ENCODE data around the gene NAV2.

The NAV2 gene

DNA sequence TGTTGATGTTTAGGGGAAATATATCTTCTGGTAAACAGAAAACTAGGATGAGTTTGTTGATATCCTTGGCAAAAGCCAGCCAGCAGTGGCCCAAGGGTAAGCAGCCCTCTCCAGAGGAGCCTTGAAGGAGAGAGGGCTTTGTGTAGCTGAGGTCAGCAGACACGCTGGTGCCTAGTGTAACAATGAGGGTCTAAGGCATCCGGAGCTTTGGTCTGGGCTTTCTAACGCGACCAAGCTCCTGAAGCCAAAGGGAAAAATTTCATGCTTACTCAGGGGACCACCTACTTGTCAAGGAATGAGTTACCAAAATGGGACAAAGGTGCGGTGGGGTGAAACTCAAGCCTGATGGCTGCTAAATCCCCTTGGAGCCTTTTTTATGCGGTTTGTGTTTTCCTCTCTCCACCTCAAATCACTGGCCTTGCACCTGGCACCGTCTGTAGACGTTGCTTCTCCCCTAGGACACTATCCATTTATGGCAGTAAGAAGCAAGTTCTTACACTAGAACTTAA, 312.7 kb downstream of the NAV2 start:
- H3K27ac ChIP-seq (ENCODE audit: low read depth, low read length), result peak overlapping the region; percentile 21; the same call in 1 of the 2 replicates

GRCh38 chr11:20026629-20027555, 314.3 kb downstream of the NAV2 start:
- H3K27ac ChIP-seq (ENCODE audit: low read depth, low read length), result peak overlapping the region; percentile 58; the same call in 1 of the 2 replicates
- H3K9me3 ChIP-seq (ENCODE audit: control insufficient read depth, insufficient read depth, low read depth, low read length), result no peaks in the 10 kb centered on the region
- H3K4me3 ChIP-seq (ENCODE audit: low read depth, low read length), result peak overlapping the region; percentile 50
- H3K9ac ChIP-seq (ENCODE audit: low read length), result peak overlapping the region; percentile 70
- no peaks in the 10 kb centered on the region for H3K27me3 ChIP-seq (ENCODE audit: control insufficient read depth, insufficient read depth, low read length)
- H3K36me3 ChIP-seq (ENCODE audit: control insufficient read depth, insufficient read depth, low read length), result no peaks in the 10 kb centered on the region
- peaks cover 86% of the 10 kb centered on the region for H3K4me1 ChIP-seq (ENCODE audit: control insufficient read depth, insufficient read depth, low read length)

More for the DNA sequence above, 312.7 kb downstream of the NAV2 start:
- Histone ChIP-seq H3K36me3 (ENCODE audit: control insufficient read depth, insufficient read depth, low read length) (no peaks in the 10 kb centered on the region), H3K4me1 (ENCODE audit: control insufficient read depth, insufficient read depth, low read length) (peaks cover 81% of the 10 kb centered on the region), H3K4me3 (ENCODE audit: low read depth, low read length) (peak overlapping the region; percentile 76), H3K9me3 (ENCODE audit: control insufficient read depth, insufficient read depth, low read depth, low read length) (no peaks in the 10 kb centered on the region), H3K27me3 (ENCODE audit: control insufficient read depth, insufficient read depth, low read length) (no peaks in the 10 kb centered on the region), H3K9ac (ENCODE audit: low read length) (peak overlapping the region; percentile 85)

DNA sequence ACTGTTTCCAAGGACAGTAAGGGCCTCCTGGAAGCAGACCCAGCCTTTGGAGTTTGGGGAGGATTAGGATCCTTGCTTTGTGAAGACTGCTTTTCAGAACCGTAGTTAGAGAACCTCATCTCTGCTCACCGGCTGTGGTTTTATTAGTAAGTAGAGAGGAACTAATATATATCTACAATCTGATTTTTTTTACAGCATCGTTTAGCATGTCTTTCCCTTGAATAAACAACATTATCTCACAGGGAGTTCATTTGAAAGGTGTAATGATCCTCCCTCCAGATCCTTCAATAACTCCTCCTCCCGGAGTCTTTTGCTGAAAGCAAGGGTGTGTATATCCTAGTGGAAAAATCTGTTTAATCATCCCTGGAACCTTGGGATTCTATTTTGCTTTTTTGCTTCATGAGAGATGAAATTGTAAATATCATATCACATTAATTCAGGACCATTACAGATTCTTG, 314.9 kb downstream of the NAV2 start:
- H3K27ac ChIP-seq (ENCODE audit: low read depth, low read length), result peak overlapping the region; percentile 58; the same call in 1 of the 2 replicates
- no peaks in the 10 kb centered on the region for H3K36me3 ChIP-seq (ENCODE audit: control insufficient read depth, insufficient read depth, low read length)
- peaks cover 86% of the 10 kb centered on the region for H3K4me1 ChIP-seq (ENCODE audit: control insufficient read depth, insufficient read depth, low read length)
- no peaks in the 10 kb centered on the region for H3K9me3 ChIP-seq (ENCODE audit: control insufficient read depth, insufficient read depth, low read depth, low read length)
- H3K4me3 ChIP-seq (ENCODE audit: low read depth, low read length), result peak overlapping the region; percentile 50
- H3K9ac ChIP-seq (ENCODE audit: low read length), result peak overlapping the region; percentile 70
- no peaks in the 10 kb centered on the region for H3K27me3 ChIP-seq (ENCODE audit: control insufficient read depth, insufficient read depth, low read length)

DNA sequence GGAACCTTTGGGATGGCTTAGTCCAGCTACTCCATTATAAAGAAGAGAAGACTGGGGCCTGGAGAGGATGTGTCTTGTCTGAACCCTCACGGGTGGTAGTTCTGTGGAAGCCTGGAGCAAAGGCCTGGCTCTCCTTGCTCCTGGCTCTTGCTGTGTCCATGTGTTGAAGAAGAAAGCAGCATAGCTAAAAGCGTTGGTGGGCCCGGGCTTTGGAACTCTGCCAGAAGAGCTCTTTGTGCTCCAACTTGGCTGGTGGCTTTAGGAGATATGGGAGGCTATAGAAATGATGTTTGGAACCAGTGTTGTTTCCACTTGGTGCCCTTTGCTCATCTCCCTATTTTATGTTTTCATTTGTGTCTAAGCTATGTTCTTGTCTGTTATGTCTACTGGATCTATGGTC, 316.6 kb downstream of the NAV2 start:
- Histone ChIP-seq H3K9ac (ENCODE audit: low read length) (peak overlapping the region; percentile 70), H3K9me3 (ENCODE audit: control insufficient read depth, insufficient read depth, low read depth, low read length) (no peaks in the 10 kb centered on the region), H3K4me1 (ENCODE audit: control insufficient read depth, insufficient read depth, low read length) (peaks cover 92% of the 10 kb centered on the region), H3K27me3 (ENCODE audit: control insufficient read depth, insufficient read depth, low read length) (no peaks in the 10 kb centered on the region), H3K4me3 (ENCODE audit: low read depth, low read length) (peak overlapping the region; percentile 50; the same call in 1 of the 2 replicates), H3K36me3 (ENCODE audit: control insufficient read depth, insufficient read depth, low read length) (no peaks in the 10 kb centered on the region), H3K27ac (ENCODE audit: low read depth, low read length) (no peak overlapping the region)

- Histone ChIP-seq H3K4me1 (ENCODE audit: control insufficient read depth, insufficient read depth, low read length) (peaks cover 85% of the 10 kb centered on the region), H3K27ac (ENCODE audit: low read depth, low read length) (no peak overlapping the region; the same call in 1 of the 2 replicates), H3K4me3 (ENCODE audit: low read depth, low read length) (no peak overlapping the region), H3K36me3 (ENCODE audit: control insufficient read depth, insufficient read depth, low read length) (peaks cover 2% of the 10 kb centered on the region; the same call in 1 of the 2 replicates), H3K9me3 (ENCODE audit: control insufficient read depth, insufficient read depth, low read depth, low read length) (no peaks in the 10 kb centered on the region), H3K27me3 (ENCODE audit: control insufficient read depth, insufficient read depth, low read length) (no peaks in the 10 kb centered on the region), H3K9ac (ENCODE audit: low read length) (no peak overlapping the region)
These were observed 317.8 kb downstream of the NAV2 start for GRCh38 chr11:20030472-20030871.

- peaks cover 84% of the 10 kb centered on the region for H3K4me1 ChIP-seq (ENCODE audit: control insufficient read depth, insufficient read depth, low read length)
- H3K9me3 ChIP-seq (ENCODE audit: control insufficient read depth, insufficient read depth, low read depth, low read length), result no peaks in the 10 kb centered on the region
- peak overlapping the region; percentile 10; the same call in 1 of the 2 replicates for H3K27ac ChIP-seq (ENCODE audit: low read depth, low read length)
- peak overlapping the region; percentile 8; the same call in 1 of the 2 replicates for H3K4me3 ChIP-seq (ENCODE audit: low read depth, low read length)
- H3K27me3 ChIP-seq (ENCODE audit: control insufficient read depth, insufficient read depth, low read length), result no peaks in the 10 kb centered on the region
- H3K36me3 ChIP-seq (ENCODE audit: control insufficient read depth, insufficient read depth, low read length), result peaks cover 11% of the 10 kb centered on the region
- peak overlapping the region; percentile 40 for H3K9ac ChIP-seq (ENCODE audit: low read length)
These were observed 318.7 kb downstream of the NAV2 start for GRCh38 chr11:20031155-20032001.

DNA sequence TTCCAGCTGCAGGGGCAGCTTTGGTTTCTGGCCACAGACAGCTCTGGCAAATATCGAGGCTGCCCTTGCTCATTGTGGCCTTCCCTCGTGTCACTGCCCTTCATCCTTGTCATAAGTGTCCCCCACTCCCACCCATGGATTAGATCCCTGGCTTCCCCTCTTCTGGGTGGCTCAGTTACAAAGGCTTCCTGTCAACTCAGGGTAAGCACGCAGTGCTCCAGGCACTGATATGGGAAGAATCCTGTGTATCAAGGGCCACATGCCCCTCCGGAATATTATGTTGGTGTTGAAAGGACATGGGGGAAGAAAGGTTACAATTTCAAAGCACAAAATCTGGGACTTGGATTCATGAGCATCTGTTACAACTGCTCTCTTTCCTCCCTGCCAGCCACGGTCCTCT, 319.5 kb downstream of the NAV2 start:
- peaks cover 15% of the 10 kb centered on the region for H3K36me3 ChIP-seq (ENCODE audit: control insufficient read depth, insufficient read depth, low read length)
- H3K9me3 ChIP-seq (ENCODE audit: control insufficient read depth, insufficient read depth, low read depth, low read length), result no peaks in the 10 kb centered on the region
- peaks cover 85% of the 10 kb centered on the region for H3K4me1 ChIP-seq (ENCODE audit: control insufficient read depth, insufficient read depth, low read length)
- peak overlapping the region; percentile 40 for H3K9ac ChIP-seq (ENCODE audit: low read length)
- no peak overlapping the region; the same call in 1 of the 2 replicates for H3K4me3 ChIP-seq (ENCODE audit: low read depth, low read length)
- H3K27ac ChIP-seq (ENCODE audit: low read depth, low read length), result peak overlapping the region; percentile 10; the same call in 1 of the 2 replicates
- H3K27me3 ChIP-seq (ENCODE audit: control insufficient read depth, insufficient read depth, low read length), result no peaks in the 10 kb centered on the region

- Histone ChIP-seq H3K9me3 (ENCODE audit: control insufficient read depth, insufficient read depth, low read depth, low read length) (no peaks in the 10 kb centered on the region), H3K27ac (ENCODE audit: low read depth, low read length) (peak overlapping the region; percentile 10; the same call in 1 of the 2 replicates), H3K36me3 (ENCODE audit: control insufficient read depth, insufficient read depth, low read length) (peaks cover 19% of the 10 kb centered on the region), H3K4me1 (ENCODE audit: control insufficient read depth, insufficient read depth, low read length) (peaks cover 83% of the 10 kb centered on the region), H3K9ac (ENCODE audit: low read length) (no peak overlapping the region), H3K4me3 (ENCODE audit: low read depth, low read length) (no peak overlapping the region), H3K27me3 (ENCODE audit: control insufficient read depth, insufficient read depth, low read length) (no peaks in the 10 kb centered on the region)
These were observed 320.1 kb downstream of the NAV2 start for GRCh38 chr11:20032577-20033260.

DNA sequence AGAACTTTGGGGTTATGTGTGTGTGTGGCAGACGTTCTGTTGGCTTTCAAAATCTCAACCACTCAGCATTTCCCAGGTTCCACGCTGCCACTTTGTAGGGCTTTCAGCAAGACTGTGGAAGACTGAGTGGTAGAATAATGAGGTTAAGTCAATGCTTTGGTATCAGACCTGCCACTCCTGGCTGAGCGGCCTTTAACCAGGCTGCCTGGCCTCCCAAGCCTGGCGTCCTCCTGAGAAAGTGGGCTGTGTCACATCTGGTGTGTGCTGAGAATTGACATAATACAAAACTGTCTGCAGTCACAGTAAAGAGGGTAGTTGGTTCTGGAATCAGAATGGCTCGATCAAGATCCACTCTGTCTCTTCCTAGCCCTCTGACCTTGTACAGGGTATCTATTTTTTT, 321.2 kb downstream of the NAV2 start:
- Histone ChIP-seq H3K9me3 (ENCODE audit: control insufficient read depth, insufficient read depth, low read depth, low read length) (no peaks in the 10 kb centered on the region), H3K4me1 (ENCODE audit: control insufficient read depth, insufficient read depth, low read length) (peaks cover 79% of the 10 kb centered on the region), H3K27ac (ENCODE audit: low read depth, low read length) (no peak overlapping the region), H3K9ac (ENCODE audit: low read length) (no peak overlapping the region), H3K36me3 (ENCODE audit: control insufficient read depth, insufficient read depth, low read length) (peaks cover 30% of the 10 kb centered on the region), H3K27me3 (ENCODE audit: control insufficient read depth, insufficient read depth, low read length) (no peaks in the 10 kb centered on the region), H3K4me3 (ENCODE audit: low read depth, low read length) (no peak overlapping the region)

DNA sequence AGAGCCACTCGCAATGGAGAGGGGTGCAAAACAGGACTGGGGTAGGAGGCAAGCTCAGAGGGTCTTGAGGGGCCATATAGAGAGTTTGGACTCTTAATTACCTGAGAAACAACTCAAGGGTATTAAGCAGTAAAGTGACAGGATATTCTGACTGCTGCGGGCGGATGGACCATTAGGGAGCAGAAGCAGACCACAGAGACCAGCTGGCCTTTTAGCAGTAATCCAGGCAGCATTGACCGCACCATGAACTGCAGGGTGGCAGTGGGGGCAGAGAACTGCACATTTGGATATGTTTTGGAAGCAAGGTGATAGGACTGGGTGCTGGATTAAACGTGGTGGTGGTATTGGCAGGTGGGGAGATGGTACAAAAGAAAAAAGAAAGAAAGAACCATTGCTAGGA, 322.3 kb downstream of the NAV2 start:
- Histone ChIP-seq H3K9ac (ENCODE audit: low read length) (no peak overlapping the region), H3K36me3 (ENCODE audit: control insufficient read depth, insufficient read depth, low read length) (peaks cover 41% of the 10 kb centered on the region), H3K27me3 (ENCODE audit: control insufficient read depth, insufficient read depth, low read length) (no peaks in the 10 kb centered on the region), H3K4me1 (ENCODE audit: control insufficient read depth, insufficient read depth, low read length) (peaks cover 67% of the 10 kb centered on the region), H3K27ac (ENCODE audit: low read depth, low read length) (no peak overlapping the region), H3K9me3 (ENCODE audit: control insufficient read depth, insufficient read depth, low read depth, low read length) (no peaks in the 10 kb centered on the region), H3K4me3 (ENCODE audit: low read depth, low read length) (no peak overlapping the region)

Data from HUES6 (cell line).